Neural cell (in vitro differentiated cells): ENCODE data around the gene ADAMTS2. TPM values are rescaled to one million over a fixed set of nuclear protein-coding genes. Genes with fewer than 3 reads are reported as not detected.

Experiments
- H2AFZ ChIP-seq: fragments of 200-600, 300-800 bp; sonication (generic), shearing (Covaris generic); 2 replicates; pipeline ENCODE4 v1.6.0; 2014; ENCODE audit warnings: low read depth, mild to moderate bottlenecking, antibody characterized with exemption, low read length, moderate library complexity
- H3F3A ChIP-seq: fragments of 200-600 bp; shearing (Covaris generic); 2 replicates; pipeline ENCODE4 v1.6.1; 2016; ENCODE audit warnings: mild to moderate bottlenecking, moderate library complexity, mixed read lengths, antibody characterized with exemption, low read length; ENCODE audit not compliant: insufficient read depth, poor library complexity, severe bottlenecking
- H3K27ac ChIP-seq: fragments of 200-600, 300-800 bp; sonication (generic), shearing (Covaris generic); 2 replicates; pipeline ENCODE4 v1.5.1; 2014; ENCODE audit warnings: mild to moderate bottlenecking, low read length, moderate library complexity
- H3K27me3 ChIP-seq: fragments of 300-800, 200-600 bp; sonication (generic), shearing (Covaris generic); 2 replicates; pipeline ENCODE4 v1.6.0; 2014; ENCODE audit warnings: mild to moderate bottlenecking, low read depth, low read length, moderate library complexity; ENCODE audit not compliant: insufficient read depth
- H3K36me3 ChIP-seq: fragments of 300-800, 200-600 bp; sonication (generic), shearing (Covaris generic); 2 replicates; pipeline ENCODE4 v1.5.1; 2014; ENCODE audit warnings: mild to moderate bottlenecking, antibody characterized with exemption, low read length, moderate library complexity; ENCODE audit not compliant: insufficient read depth
- H3K4me2 ChIP-seq: fragments of 300-800, 200-600 bp; sonication (generic), shearing (Covaris generic); 2 replicates; pipeline ENCODE4 v1.6.0; 2014; ENCODE audit warnings: mild to moderate bottlenecking, low read length
- H3K4me3 ChIP-seq: fragments of 300-800, 200-600 bp; sonication (generic), shearing (Covaris generic); 2 replicates; pipeline ENCODE4 v1.5.1; 2014; ENCODE audit warnings: mild to moderate bottlenecking, low read length, moderate library complexity
- H3K79me2 ChIP-seq: fragments of 200-600 bp; shearing (Covaris generic); replicated peaks from 2 replicates; pipeline ENCODE4 v1.6.0; 2014; ENCODE audit warnings: mild to moderate bottlenecking, low read length, moderate library complexity; ENCODE audit not compliant: insufficient read depth
- H3K9ac ChIP-seq: fragments of 300-800, 200-600 bp; sonication (generic), shearing (Covaris generic); 2 replicates; pipeline ENCODE4 v1.6.1; 2016; ENCODE audit warnings: mild to moderate bottlenecking, low read length, mixed read lengths
- H3K9me2 ChIP-seq: fragments of 200-600 bp; shearing (Covaris generic); 2 replicates; pipeline ENCODE4 v1.6.1; 2016; ENCODE audit warnings: mild to moderate bottlenecking, low read length, mixed read lengths; ENCODE audit not compliant: insufficient read depth
- H3K9me3 ChIP-seq: fragments of 200-600, 300-800 bp; sonication (generic), shearing (Covaris generic); 2 replicates; pipeline ENCODE4 v1.6.1; 2016; ENCODE audit warnings: mild to moderate bottlenecking, mixed run types, low read length, moderate library complexity, mixed read lengths
- H4K20me1 ChIP-seq: fragments of 200-600 bp; shearing (Covaris generic); 2 replicates; pipeline ENCODE4 v1.6.1; 2016; ENCODE audit warnings: mild to moderate bottlenecking, mixed run types; ENCODE audit not compliant: insufficient read depth
- CTCF ChIP-seq: fragments of 450-650 bp; IDR thresholded peaks from 2 replicates; pipeline ENCODE4 v1.5.1; 2014; ENCODE audit warnings: antibody characterized with exemption, mild to moderate bottlenecking, moderate library complexity; ENCODE audit not compliant: poor library complexity, severe bottlenecking
- EP300 ChIP-seq: fragments of 450-650 bp; conservative IDR thresholded peaks from 2 replicates; pipeline ENCODE4 v1.6.1; 2014; ENCODE audit warnings: antibody characterized with exemption, mild to moderate bottlenecking, moderate library complexity; ENCODE audit not compliant: poor library complexity, severe bottlenecking
- EZH2 ChIP-seq: fragments of 200-600, 300-800 bp; shearing (Covaris generic), sonication (generic); IDR thresholded peaks from 2 replicates; pipeline ENCODE4 v1.6.1; 2014; ENCODE audit warnings: antibody characterized with exemption, low read length, borderline replicate concordance, mild to moderate bottlenecking; ENCODE audit not compliant: insufficient read depth, poor library complexity, severe bottlenecking
- MXI1 ChIP-seq: fragments of 450-650 bp; conservative IDR thresholded peaks from 2 replicates; pipeline ENCODE4 v1.6.1; 2014; ENCODE audit warnings: antibody characterized with exemption, mild to moderate bottlenecking; ENCODE audit not compliant: poor library complexity, severe bottlenecking
- POLR2AphosphoS5 ChIP-seq: IDR thresholded peaks from 2 replicates; pipeline ENCODE4 v1.6.1; 2012
- RAD21 ChIP-seq: fragments of 450-650 bp; conservative IDR thresholded peaks from 2 replicates; pipeline ENCODE4 v1.6.1; 2014; ENCODE audit warnings: antibody characterized with exemption, mild to moderate bottlenecking, moderate library complexity
- REST ChIP-seq: IDR thresholded peaks from 2 replicates; pipeline ENCODE4 v1.6.1; 2012; ENCODE audit warnings: borderline replicate concordance
- SMC3 ChIP-seq: fragments of 450-650 bp; conservative IDR thresholded peaks from 2 replicates; pipeline ENCODE4 v1.6.1; 2014; ENCODE audit warnings: antibody characterized with exemption, mild to moderate bottlenecking, moderate library complexity; ENCODE audit not compliant: poor library complexity
- TAF1 ChIP-seq: IDR thresholded peaks from 2 replicates; pipeline ENCODE4 v1.6.1; 2012; ENCODE audit warnings: low read depth
- polyA plus RNA-seq: library from polyadenylated mRNA; depleted of rRNA; stranded (reverse); fragments of >200 nt; gene quantifications from 2 replicates; pipeline ENCODE4 v1.2.3, GENCODE V29; 2014

Gene ADAMTS2
- polyA plus RNA-seq, 1 donor from 2014 or later = 0.61 TPM

- no peak overlapping the region for H3K27ac ChIP-seq
- no peaks in the 10 kb centered on the region for H3K9me2 ChIP-seq
- H3K36me3 ChIP-seq = no peaks in the 10 kb centered on the region
- no peak overlapping the region for H2AFZ ChIP-seq
- no peak overlapping the region for H3K9ac ChIP-seq
- no peak overlapping the region for H3K4me3 ChIP-seq
- no peaks in the 10 kb centered on the region for H3K27me3 ChIP-seq
- no peak overlapping the region for H3K4me2 ChIP-seq
- H4K20me1 ChIP-seq = no peaks in the 10 kb centered on the region
- no peak for TF ChIP-seq SMC3
- no peak for TF ChIP-seq REST
- no peak for TF ChIP-seq CTCF
- no peak for TF ChIP-seq EZH2
- no peak for TF ChIP-seq EP300
- no peak for TF ChIP-seq MXI1
- no peak for TF ChIP-seq RAD21
- no peak for TF ChIP-seq TAF1
- no peak for TF ChIP-seq POLR2AphosphoS5
- H3K79me2 ChIP-seq = no peaks in the 10 kb centered on the region
- no peaks in the 10 kb centered on the region for H3K9me3 ChIP-seq
- no peaks in the 10 kb centered on the region for H3F3A ChIP-seq
These were observed 143.3 kb downstream of the ADAMTS2 start for GRCh38 chr5:179201986-179202385.

GRCh38 chr5:179199246-179199645 lies 146.0 kb downstream of the ADAMTS2 start:
- TF ChIP-seq MXI1 (no peak), EZH2 (no peak), RAD21 (no peak), EP300 (no peak), REST (no peak), CTCF (no peak), POLR2AphosphoS5 (no peak), SMC3 (no peak), TAF1 (no peak)

More at GRCh38 chr5:179199246-179199645, 146.0 kb downstream of the ADAMTS2 start:
- Histone ChIP-seq H4K20me1 (no peaks in the 10 kb centered on the region), H3K79me2 (no peaks in the 10 kb centered on the region), H3F3A (no peaks in the 10 kb centered on the region), H3K27me3 (no peaks in the 10 kb centered on the region), H3K9me2 (no peaks in the 10 kb centered on the region), H3K4me2 (no peak overlapping the region), H3K9ac (no peak overlapping the region), H2AFZ (no peak overlapping the region), H3K36me3 (no peaks in the 10 kb centered on the region), H3K27ac (no peak overlapping the region), H3K9me3 (no peaks in the 10 kb centered on the region), H3K4me3 (no peak overlapping the region)
